Purkinje cell (primary cell): ENCODE data around the gene CHST1. TPM values are rescaled to one million over a fixed set of nuclear protein-coding genes. Genes with fewer than 3 reads are reported as not detected.

Experiments used
- polyA plus RNA-seq: library from polyadenylated mRNA; unstranded; fragments of >200 nt; fragmentation: Nextera tagmentation; gene quantifications from 2 replicates; pipeline ENCODE4 v1.2.1, GENCODE V29; 2014

The CHST1 gene, protein sequence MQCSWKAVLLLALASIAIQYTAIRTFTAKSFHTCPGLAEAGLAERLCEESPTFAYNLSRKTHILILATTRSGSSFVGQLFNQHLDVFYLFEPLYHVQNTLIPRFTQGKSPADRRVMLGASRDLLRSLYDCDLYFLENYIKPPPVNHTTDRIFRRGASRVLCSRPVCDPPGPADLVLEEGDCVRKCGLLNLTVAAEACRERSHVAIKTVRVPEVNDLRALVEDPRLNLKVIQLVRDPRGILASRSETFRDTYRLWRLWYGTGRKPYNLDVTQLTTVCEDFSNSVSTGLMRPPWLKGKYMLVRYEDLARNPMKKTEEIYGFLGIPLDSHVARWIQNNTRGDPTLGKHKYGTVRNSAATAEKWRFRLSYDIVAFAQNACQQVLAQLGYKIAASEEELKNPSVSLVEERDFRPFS
- polyA plus RNA-seq, result 3.8 and 9.0 TPM in 2 replicates

DNA sequence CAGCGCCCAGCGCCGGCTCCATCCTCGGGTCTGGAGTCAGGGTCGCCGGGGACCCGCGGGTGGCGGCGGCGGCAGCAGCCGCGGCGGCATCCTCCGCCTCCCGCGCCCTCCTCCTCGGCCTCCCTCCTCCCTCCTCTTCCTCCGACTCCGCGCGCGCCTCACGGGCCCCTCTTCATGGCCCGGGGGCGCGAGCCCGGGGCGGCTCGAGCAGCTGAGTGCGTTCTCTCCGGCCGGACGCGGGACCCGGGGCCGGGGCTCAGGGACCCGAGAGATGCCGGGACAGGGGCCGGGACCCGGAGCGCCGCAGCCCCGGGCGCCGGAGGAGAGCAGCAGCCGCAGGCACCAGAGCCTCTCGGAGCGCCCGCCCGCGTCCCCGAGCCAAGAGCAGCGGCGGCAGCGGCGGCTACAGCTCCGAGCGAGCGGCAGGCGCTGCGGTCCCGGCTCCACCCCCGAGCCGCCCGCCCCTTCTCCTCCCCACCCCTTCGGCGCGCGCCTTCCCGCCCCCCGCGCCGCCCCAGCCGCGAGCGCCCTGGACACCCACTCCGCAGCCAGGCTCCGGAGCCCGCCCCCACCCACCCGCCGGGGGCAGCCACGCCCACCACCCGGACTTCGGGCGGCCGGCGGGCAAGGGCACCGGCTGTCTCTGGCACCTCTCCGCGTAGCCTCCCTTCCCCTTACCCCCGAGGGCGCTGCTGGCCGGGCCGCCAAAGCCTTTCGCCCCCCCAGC lies at the start of gene CHST1:
Gene CHST1 (minus strand): TSS at position 417 of the 727 bp plus-strand sequence. CDS start 14,699 bp downstream, outside the sequence.

Other genes starting within 250 kb of the CHST1 start
- 6.5 and 7.9 TPM in 2 replicates for gene SLC35C1, start 139.5 kb upstream of the CHST1 start, polyA plus RNA-seq
- gene CRY2, start 181.9 kb upstream of the CHST1 start, polyA plus RNA-seq, result 9.3 and 13.3 TPM in 2 replicates
- gene MAPK8IP1, start 220.0 kb upstream of the CHST1 start, polyA plus RNA-seq, result 1.4 and 3.3 TPM in 2 replicates
- gene FREY1, start 241.6 kb upstream of the CHST1 start, polyA plus RNA-seq, result not detected in 2 replicates